Measurements from ENCODE around the gene PTK6. TPM values are rescaled to one million over a fixed set of nuclear protein-coding genes. Genes with fewer than 3 reads are reported as not detected.
"Not testable (repeated sequence)": the region's sequence is repeated elsewhere in the genome, so short reads cannot be mapped to it uniquely, and the experiment has no call there.

PTK6 gene
- total RNA-seq, 4 donors from 2014 or later: 0.06 to 1.2 (median 0.23) TPM

GRCh38 chr20:63560333-63560805 lies 23.2 kb upstream of the PTK6 start:
- no peak for TF ChIP-seq POLR2A (IDR thresholded peaks at IDR 0.05; ENCODE audit: low read depth)
- TF ChIP-seq CTCF (IDR thresholded peaks at IDR 0.05): no peak
- no peak for TF ChIP-seq EP300 (IDR thresholded peaks at IDR 0.05)
- no peak for TF ChIP-seq POLR2AphosphoS5 (IDR thresholded peaks at IDR 0.05)
- Histone ChIP-seq H3K4me3 (no peak overlapping the region), H3K9me3 (no peaks in the 10 kb centered on the region), H3K27me3 (peaks cover 0 to 4% (median 0%) of the 10 kb centered on the region in 4 donors), H3K36me3 (peaks cover 33 to 79% (median 72%) of the 10 kb centered on the region in 4 donors), H3K4me1 (no peaks in the 10 kb centered on the region), H3K27ac (replicated peaks in 1 of 4) (no peak overlapping the region)
- WGBS: 97% methylated on average over 7 of the region's 16 CpGs
- intact Hi-C loops (cut with DNase I): no loop called here
- DNase-seq (ENCODE audit: extremely low spot score): no peak

- 85% methylated on average over 7 of the region's 31 CpGs for WGBS
- H3K9me3 ChIP-seq; intact Hi-C loops (cut with DNase I); H3K4me3 ChIP-seq; H3K4me1 ChIP-seq; DNase-seq (ENCODE audit: extremely low spot score); H3K27me3 ChIP-seq; H3K27ac ChIP-seq (replicated peaks in 1 of 4): not testable (repeated sequence)
- H3K36me3 ChIP-seq: peaks cover 33 to 72% (median 65%) of the 10 kb centered on the region in 4 donors
Measured at GRCh38 chr20:63559485-63560332, 22.5 kb upstream of the PTK6 start.

GRCh38 chr20:63558804-63559484 lies 21.8 kb upstream of the PTK6 start:
- no peak for TF ChIP-seq POLR2A (IDR thresholded peaks at IDR 0.05; ENCODE audit: low read depth)
- TF ChIP-seq POLR2AphosphoS5 (IDR thresholded peaks at IDR 0.05): no peak
- TF ChIP-seq CTCF (IDR thresholded peaks at IDR 0.05): no peak
- TF ChIP-seq EP300 (IDR thresholded peaks at IDR 0.05): no peak
- no peak for DNase-seq (ENCODE audit: extremely low spot score)
- no peaks in the 10 kb centered on the region for H3K9me3 ChIP-seq
- H3K4me3 ChIP-seq: no peak overlapping the region
- no peak overlapping the region for H3K27ac ChIP-seq (replicated peaks in 1 of 4)
- WGBS: 97% methylated on average over 11 of the region's 14 CpGs
- peaks cover 0 to 15% (median 2%) of the 10 kb centered on the region in 4 donors for H3K27me3 ChIP-seq
- intact Hi-C loops (cut with DNase I): no loop called here
- H3K36me3 ChIP-seq: peaks cover 33 to 64% (median 58%) of the 10 kb centered on the region in 4 donors
- H3K4me1 ChIP-seq: peaks cover 7 to 11% (median 8%) of the 10 kb centered on the region in 4 donors

- intact Hi-C loops (cut with DNase I): no loop called here
- TF ChIP-seq CTCF (IDR thresholded peaks at IDR 0.05) (no peak), POLR2AphosphoS5 (IDR thresholded peaks at IDR 0.05) (no peak), EP300 (IDR thresholded peaks at IDR 0.05) (no peak), POLR2A (IDR thresholded peaks at IDR 0.05; ENCODE audit: low read depth) (no peak)
- peaks cover 0 to 30% (median 11%) of the 10 kb centered on the region in 4 donors for H3K27me3 ChIP-seq
Measured at GRCh38 chr20:63557481-63557891, 20.3 kb upstream of the PTK6 start.

GRCh38 chr20:63556873-63557478 lies 19.8 kb upstream of the PTK6 start:
- TF ChIP-seq POLR2AphosphoS5 (IDR thresholded peaks at IDR 0.05) (no peak), CTCF (IDR thresholded peaks at IDR 0.05) (no peak), POLR2A (IDR thresholded peaks at IDR 0.05; ENCODE audit: low read depth) (no peak), EP300 (IDR thresholded peaks at IDR 0.05) (no peak)
- intact Hi-C loops (cut with DNase I): no loop called here
- Histone ChIP-seq H3K4me3 (no peak overlapping the region), H3K36me3 (peaks cover 24 to 45% (median 38%) of the 10 kb centered on the region in 4 donors), H3K27me3 (peaks cover 0 to 34% (median 11%) of the 10 kb centered on the region in 4 donors), H3K9me3 (no peaks in the 10 kb centered on the region), H3K4me1 (peaks cover 12 to 26% (median 21%) of the 10 kb centered on the region in 4 donors), H3K27ac (replicated peaks in 1 of 4) (no peak overlapping the region)
- no peak for DNase-seq (ENCODE audit: extremely low spot score)
- 77% methylated on average over 16 of the region's 23 CpGs for WGBS

More at GRCh38 chr20:63557481-63557891, 20.3 kb upstream of the PTK6 start:
- H3K9me3 ChIP-seq: no peaks in the 10 kb centered on the region
- DNase-seq (ENCODE audit: extremely low spot score): no peak
- no peak overlapping the region for H3K27ac ChIP-seq (replicated peaks in 1 of 4)
- H3K4me1 ChIP-seq: peaks cover 12 to 25% (median 21%) of the 10 kb centered on the region in 4 donors
- no peak overlapping the region for H3K4me3 ChIP-seq
- H3K36me3 ChIP-seq: peaks cover 29 to 50% (median 43%) of the 10 kb centered on the region in 4 donors
- 85% methylated on average over 4 of the region's 19 CpGs for WGBS
